ENCODE measurements around the gene DEAF1. TPM values are rescaled to one million over a fixed set of nuclear protein-coding genes. Genes with fewer than 3 reads are reported as not detected.

The DEAF1 gene
- total and polyA plus RNA-seq, 9 of the 15 experiments (the other 6 are each of a cell fraction or from before 2014, with no cell fraction given), result 2.0 to 69.1 (median 26.8) TPM

GRCh38 chr11:722346-722811 is 27.4 kb upstream of the DEAF1 start:
- POLR2A ChIA-PET, result interaction anchor here (0.5 to 1.4 kb wide), 4 partner anchors 9 to 154 kb away, joined by 3 to 5 read pairs (median 3); no protein-coding TSS in a partner anchor

More at GRCh38 chr11:722346-722811, 27.4 kb upstream of the DEAF1 start:
- H3K4me2 ChIP-seq (ENCODE audit: insufficient read depth, low read length), result no peak overlapping the region
- no peaks in the 10 kb centered on the region; a peak in 1 of 5 replicates for H3K27me3 ChIP-seq (ENCODE audit: control insufficient read depth in 2 of 2, insufficient read depth in 2 of 2, low read length in 2 of 2)
- TF ChIP-seq FOS (IDR thresholded peaks at IDR 0.05; ENCODE audit: extremely low read depth, insufficient read length) (no peak), BDP1 (IDR thresholded peaks at IDR 0.05; ENCODE audit: insufficient read depth, insufficient read length) (no peak), ZNF263 (CRISPR knock-in tag; IDR thresholded peaks at IDR 0.05; ENCODE audit: borderline replicate concordance) (no peak), ILK (tag; IDR thresholded peaks at IDR 0.05; ENCODE audit: borderline replicate concordance, low read depth) (no peak), IFI16 (CRISPR knock-in tag; IDR thresholded peaks at IDR 0.05) (no peak), YY1 (IDR thresholded peaks at IDR 0.05; ENCODE audit: borderline replicate concordance in 1 of 3, control insufficient read depth in 1 of 3, extremely low read depth in 1 of 3, insufficient read depth in 3 of 3, insufficient read length in 1 of 3, insufficient replicate concordance in 2 of 3, low read depth in 1 of 3, low read length in 2 of 3) (no peak), PRDM10 (IDR thresholded peaks at IDR 0.05; ENCODE audit: partially characterized antibody) (no peak), ZNF408 (CRISPR knock-in tag; IDR thresholded peaks at IDR 0.05; ENCODE audit: low read depth) (no peak), ZNF347 (CRISPR knock-in tag; IDR thresholded peaks at IDR 0.05; ENCODE audit: low read depth) (no peak)
- TF ChIP-seq, protein P1, sequence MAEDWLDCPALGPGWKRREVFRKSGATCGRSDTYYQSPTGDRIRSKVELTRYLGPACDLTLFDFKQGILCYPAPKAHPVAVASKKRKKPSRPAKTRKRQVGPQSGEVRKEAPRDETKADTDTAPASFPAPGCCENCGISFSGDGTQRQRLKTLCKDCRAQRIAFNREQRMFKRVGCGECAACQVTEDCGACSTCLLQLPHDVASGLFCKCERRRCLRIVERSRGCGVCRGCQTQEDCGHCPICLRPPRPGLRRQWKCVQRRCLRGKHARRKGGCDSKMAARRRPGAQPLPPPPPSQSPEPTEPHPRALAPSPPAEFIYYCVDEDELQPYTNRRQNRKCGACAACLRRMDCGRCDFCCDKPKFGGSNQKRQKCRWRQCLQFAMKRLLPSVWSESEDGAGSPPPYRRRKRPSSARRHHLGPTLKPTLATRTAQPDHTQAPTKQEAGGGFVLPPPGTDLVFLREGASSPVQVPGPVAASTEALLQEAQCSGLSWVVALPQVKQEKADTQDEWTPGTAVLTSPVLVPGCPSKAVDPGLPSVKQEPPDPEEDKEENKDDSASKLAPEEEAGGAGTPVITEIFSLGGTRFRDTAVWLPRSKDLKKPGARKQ (CRISPR knock-in tag; IDR thresholded peaks at IDR 0.05), result no peak
- peak overlapping the region in 1 of 2 experiments; percentile 76; a peak in 1 of 4 replicates for H3K9ac ChIP-seq (ENCODE audit: insufficient read depth in 1 of 2, low read depth in 2 of 2, low read length in 2 of 2)
- in situ Hi-C loops (cut with MboI), result no loop called here
- DNase-seq (ENCODE audit: extremely low read depth in 1 of 4, low spot score in 3 of 4) (no peak), ATAC-seq (no peak), FAIRE-seq (no peak)
- no peak overlapping the region for H3K27ac ChIP-seq (ENCODE audit: extremely low read depth, low read depth, low read length)
- no peaks in the 10 kb centered on the region for H3K36me3 ChIP-seq (ENCODE audit: control insufficient read depth, insufficient read depth, low read length)
- H3K4me3 ChIP-seq, result no peak overlapping the region
- WGBS (ENCODE audit: insufficient coverage, low coverage, missing lambda C conversion rate), result 36% methylated on average over 18 of the region's 20 CpGs
- no peak overlapping the region for H2AFZ ChIP-seq (ENCODE audit: low read depth, low read length)
- BruUV-seq (replicated peaks), result no TSS peak
- H3K9me3 ChIP-seq (replicated peaks; ENCODE audit: control insufficient read depth, insufficient read depth, low read depth, low read length), result no peaks in the 10 kb centered on the region
- peaks cover 24 to 76% of the 10 kb centered on the region in 2 experiments for H3K4me1 ChIP-seq (replicated peaks in 1 of 2; ENCODE audit: control insufficient read depth in 2 of 2, insufficient read depth in 2 of 2, low read length in 2 of 2)
- H4K20me1 ChIP-seq (replicated peaks; ENCODE audit: control insufficient read depth, insufficient read depth, low read length), result no peaks in the 10 kb centered on the region; the same call in 1 of the 2 replicates
- H3K79me2 ChIP-seq (ENCODE audit: control insufficient read depth, insufficient read depth, low read length), result no peaks in the 10 kb centered on the region; the same call in 1 of the 3 replicates
- CTCF ChIA-PET (ENCODE audit: low intra/inter-chr PET ratio), result interaction anchor here (0.6 to 2.9 kb wide), 4 partner anchors 26 to 204 kb away, joined by 3 to 16 read pairs (median 7); partner anchors contain the start of gene TMEM80
- H3K9me1 ChIP-seq (ENCODE audit: control insufficient read depth, insufficient read depth, low read length), result no peaks in the 10 kb centered on the region
- intact Hi-C loops (cut with micrococcal nuclease), result loop anchor here (2.0 kb wide), 2 partner anchors 26 to 60 kb away; no protein-coding TSS in a partner anchor
